ENCODE results near the gene ALK.

Gene ALK

GRCh38 chr2:29525921-29526320, 395.5 kb downstream of the ALK start:
- no peak for DNase-seq

GRCh38 chr2:29524652-29525051, 396.7 kb downstream of the ALK start:
- DNase-seq = no peak

GRCh38 chr2:29522951-29523669, 398.3 kb downstream of the ALK start:
- DNase-seq = no peak

- DNase-seq = no peak
Measured at GRCh38 chr2:29520001-29520400, 401.4 kb downstream of the ALK start.

GRCh38 chr2:29519338-29519925, 402.0 kb downstream of the ALK start:
- no peak for DNase-seq

GRCh38 chr2:29518646-29519337, 402.6 kb downstream of the ALK start:
- DNase-seq = no peak

- no peak for DNase-seq
Measured at GRCh38 chr2:29518010-29518409, 403.4 kb downstream of the ALK start.

GRCh38 chr2:29517413-29517812, 404.0 kb downstream of the ALK start:
- no peak for DNase-seq

- DNase-seq = no peak
Measured at GRCh38 chr2:29516767-29517166, 404.6 kb downstream of the ALK start.

- no peak for DNase-seq
Measured at GRCh38 chr2:29509878-29510277, 411.5 kb downstream of the ALK start.

- no peak for DNase-seq
Measured at GRCh38 chr2:29509397-29509796, 412.0 kb downstream of the ALK start.

- DNase-seq = no peak
Measured at GRCh38 chr2:29504746-29505145, 416.6 kb downstream of the ALK start.

- no peak for DNase-seq
Measured at GRCh38 chr2:29502460-29502911, 418.9 kb downstream of the ALK start.

- no peak for DNase-seq
Measured at GRCh38 chr2:29497375-29497774, 424.0 kb downstream of the ALK start.

GRCh38 chr2:29496198-29496597, 425.2 kb downstream of the ALK start:
- no peak for DNase-seq

- no peak for DNase-seq
Measured at GRCh38 chr2:29495536-29496060, 425.8 kb downstream of the ALK start.

GRCh38 chr2:29495068-29495467, 426.3 kb downstream of the ALK start:
- DNase-seq = no peak

- DNase-seq = no peak
Measured at GRCh38 chr2:29492701-29493100, 428.7 kb downstream of the ALK start.

- DNase-seq = no peak
Measured at GRCh38 chr2:29490045-29490444, 431.3 kb downstream of the ALK start.

- no peak for DNase-seq
Measured at GRCh38 chr2:29489568-29489967, 431.8 kb downstream of the ALK start.

- no peak for DNase-seq
Measured at GRCh38 chr2:29487967-29488555, 433.3 kb downstream of the ALK start.

GRCh38 chr2:29485631-29486030, 435.8 kb downstream of the ALK start:
- no peak for DNase-seq

GRCh38 chr2:29485117-29485516, 436.3 kb downstream of the ALK start:
- no peak for DNase-seq
